ENCODE data around the gene DENND1A. TPM values are rescaled to one million over a fixed set of nuclear protein-coding genes. Genes with fewer than 3 reads are reported as not detected.

DENND1A gene
- total RNA-seq, 1 donor from 2014 or later, result 12.7 TPM

DNA sequence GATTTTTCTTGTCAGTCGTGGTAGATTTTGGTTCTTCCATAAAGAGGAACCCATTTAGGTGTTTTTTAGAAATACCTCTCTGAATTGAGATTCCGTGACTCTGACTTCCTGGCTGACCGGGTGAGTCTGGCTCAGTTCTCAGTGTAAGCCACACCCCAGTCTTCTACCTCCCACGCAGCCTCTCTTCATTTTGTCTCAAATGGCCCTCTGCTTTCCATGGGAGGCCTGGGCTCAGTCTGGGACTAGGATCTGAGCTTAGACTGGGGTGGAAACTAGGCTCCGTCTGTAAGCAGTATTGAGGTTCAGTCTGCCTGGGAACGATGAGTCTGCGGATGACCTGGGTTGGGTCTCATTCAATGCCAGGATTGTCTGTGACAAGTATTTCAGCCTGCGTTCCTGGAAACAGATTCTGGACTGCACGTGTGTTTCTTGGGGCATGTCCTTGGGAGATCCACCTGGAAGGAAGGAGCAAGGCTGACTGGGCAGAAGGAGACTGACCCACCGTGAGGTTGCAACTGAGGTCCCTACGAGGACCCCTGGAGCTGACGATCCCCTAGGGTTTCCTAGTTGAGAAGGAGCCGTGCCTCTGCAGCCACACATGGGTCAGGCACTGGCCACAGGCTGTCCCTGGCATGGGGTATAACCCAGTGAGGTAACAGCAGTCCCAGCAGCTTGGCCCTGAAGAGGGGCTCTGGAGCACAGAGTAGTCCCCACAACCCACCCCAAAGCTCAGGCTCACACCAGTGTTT lies 586.3 kb downstream of the DENND1A start:
- Histone ChIP-seq H3K4me2 (ENCODE audit: low read length) (no peak overlapping the region), H2AFZ (ENCODE audit: low read depth, low read length) (peak overlapping the region; percentile 48)

DNA sequence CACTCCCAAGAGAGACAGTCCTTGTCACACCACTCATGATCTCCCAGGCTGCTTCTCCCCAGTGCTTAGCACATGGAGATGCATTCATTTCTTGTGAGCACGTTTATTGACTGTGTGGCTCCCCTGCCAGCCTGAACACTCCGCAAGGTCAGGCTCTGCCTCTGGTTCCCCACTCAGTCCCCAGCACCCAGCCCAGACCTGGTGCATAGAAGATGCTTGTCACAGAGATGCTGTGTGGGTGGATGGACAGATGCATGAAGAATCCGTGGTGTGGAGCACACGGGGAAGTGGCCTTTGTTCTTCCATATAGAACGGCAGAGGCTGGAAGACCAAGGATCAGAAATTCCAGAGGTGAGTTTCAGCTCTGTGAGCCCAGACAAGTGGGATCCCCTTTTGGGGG lies 587.7 kb downstream of the DENND1A start:
- H4K20me1 ChIP-seq (ENCODE audit: insufficient read depth, low read length), result no peaks in the 10 kb centered on the region
- Mint-ChIP-seq H3K9me3 (ENCODE audit: unreplicated experiment) (no peaks in the 10 kb centered on the region), H3K4me1 (ENCODE audit: low read depth, unreplicated experiment) (peaks cover 13% of the 10 kb centered on the region), H3K4me3 (ENCODE audit: unreplicated experiment) (no peak overlapping the region), H3K27ac (ENCODE audit: unreplicated experiment) (no peak overlapping the region), H3K36me3 (ENCODE audit: low read depth, unreplicated experiment) (no peaks in the 10 kb centered on the region), H3K27me3 (ENCODE audit: low read depth, unreplicated experiment) (peaks cover 3% of the 10 kb centered on the region)
- H2AFZ ChIP-seq (ENCODE audit: low read depth, low read length), result no peak overlapping the region
- H3K4me3 ChIP-seq (ENCODE audit: insufficient read depth, low read depth, low read length), result no peak overlapping the region
- H3K79me2 ChIP-seq (ENCODE audit: insufficient read depth, low read length), result no peaks in the 10 kb centered on the region
- H3K4me2 ChIP-seq (ENCODE audit: low read length), result no peak overlapping the region
- peaks cover 8% of the 10 kb centered on the region for H3K4me1 ChIP-seq (ENCODE audit: insufficient read depth, low read length)
- no peaks in the 10 kb centered on the region for H3K27me3 ChIP-seq (ENCODE audit: insufficient read depth, low read length)
- no peak for DNase-seq (ENCODE audit: low read depth)
- no peak overlapping the region for H3K9ac ChIP-seq (ENCODE audit: low read length)
- no peak for TF ChIP-seq EZH2 (IDR thresholded peaks at IDR 0.05; ENCODE audit: insufficient read depth, low read length)
- TF ChIP-seq, protein P1, sequence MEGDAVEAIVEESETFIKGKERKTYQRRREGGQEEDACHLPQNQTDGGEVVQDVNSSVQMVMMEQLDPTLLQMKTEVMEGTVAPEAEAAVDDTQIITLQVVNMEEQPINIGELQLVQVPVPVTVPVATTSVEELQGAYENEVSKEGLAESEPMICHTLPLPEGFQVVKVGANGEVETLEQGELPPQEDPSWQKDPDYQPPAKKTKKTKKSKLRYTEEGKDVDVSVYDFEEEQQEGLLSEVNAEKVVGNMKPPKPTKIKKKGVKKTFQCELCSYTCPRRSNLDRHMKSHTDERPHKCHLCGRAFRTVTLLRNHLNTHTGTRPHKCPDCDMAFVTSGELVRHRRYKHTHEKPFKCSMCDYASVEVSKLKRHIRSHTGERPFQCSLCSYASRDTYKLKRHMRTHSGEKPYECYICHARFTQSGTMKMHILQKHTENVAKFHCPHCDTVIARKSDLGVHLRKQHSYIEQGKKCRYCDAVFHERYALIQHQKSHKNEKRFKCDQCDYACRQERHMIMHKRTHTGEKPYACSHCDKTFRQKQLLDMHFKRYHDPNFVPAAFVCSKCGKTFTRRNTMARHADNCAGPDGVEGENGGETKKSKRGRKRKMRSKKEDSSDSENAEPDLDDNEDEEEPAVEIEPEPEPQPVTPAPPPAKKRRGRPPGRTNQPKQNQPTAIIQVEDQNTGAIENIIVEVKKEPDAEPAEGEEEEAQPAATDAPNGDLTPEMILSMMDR (IDR thresholded peaks at IDR 0.05; ENCODE audit: insufficient read depth, low read depth, low read length), result no peak
- no peaks in the 10 kb centered on the region for H3K9me3 ChIP-seq (ENCODE audit: insufficient read depth, low read depth, low read length)
- no peaks in the 10 kb centered on the region for H3K36me3 ChIP-seq (ENCODE audit: insufficient read depth, low read length)
- FAIRE-seq, result no peak
- H3K27ac ChIP-seq (ENCODE audit: low read depth, low read length), result no peak overlapping the region

More for the DNA sequence above, 586.3 kb downstream of the DENND1A start:
- Histone ChIP-seq H3K79me2 (ENCODE audit: insufficient read depth, low read length) (no peaks in the 10 kb centered on the region), H3K9me3 (ENCODE audit: insufficient read depth, low read depth, low read length) (no peaks in the 10 kb centered on the region), H4K20me1 (ENCODE audit: insufficient read depth, low read length) (no peaks in the 10 kb centered on the region), H3K4me1 (ENCODE audit: insufficient read depth, low read length) (peaks cover 8% of the 10 kb centered on the region), H3K27me3 (ENCODE audit: insufficient read depth, low read length) (peaks cover 3% of the 10 kb centered on the region), H3K9ac (ENCODE audit: low read length) (no peak overlapping the region), H3K4me3 (ENCODE audit: insufficient read depth, low read depth, low read length) (no peak overlapping the region), H3K27ac (ENCODE audit: low read depth, low read length) (no peak overlapping the region), H3K36me3 (ENCODE audit: insufficient read depth, low read length) (no peaks in the 10 kb centered on the region)
- Mint-ChIP-seq H3K9me3 (ENCODE audit: unreplicated experiment) (no peaks in the 10 kb centered on the region), H3K36me3 (ENCODE audit: low read depth, unreplicated experiment) (no peaks in the 10 kb centered on the region), H3K27ac (ENCODE audit: unreplicated experiment) (no peak overlapping the region), H3K4me1 (ENCODE audit: low read depth, unreplicated experiment) (peaks cover 13% of the 10 kb centered on the region), H3K4me3 (ENCODE audit: unreplicated experiment) (no peak overlapping the region), H3K27me3 (ENCODE audit: low read depth, unreplicated experiment) (peaks cover 3% of the 10 kb centered on the region)
- FAIRE-seq, result no peak
- peak; percentile 23 for DNase-seq (ENCODE audit: low read depth)
- TF ChIP-seq, protein P1 (IDR thresholded peaks at IDR 0.05; ENCODE audit: insufficient read depth, low read depth, low read length), result no peak
- TF ChIP-seq EZH2 (IDR thresholded peaks at IDR 0.05; ENCODE audit: insufficient read depth, low read length), result no peak

DNA sequence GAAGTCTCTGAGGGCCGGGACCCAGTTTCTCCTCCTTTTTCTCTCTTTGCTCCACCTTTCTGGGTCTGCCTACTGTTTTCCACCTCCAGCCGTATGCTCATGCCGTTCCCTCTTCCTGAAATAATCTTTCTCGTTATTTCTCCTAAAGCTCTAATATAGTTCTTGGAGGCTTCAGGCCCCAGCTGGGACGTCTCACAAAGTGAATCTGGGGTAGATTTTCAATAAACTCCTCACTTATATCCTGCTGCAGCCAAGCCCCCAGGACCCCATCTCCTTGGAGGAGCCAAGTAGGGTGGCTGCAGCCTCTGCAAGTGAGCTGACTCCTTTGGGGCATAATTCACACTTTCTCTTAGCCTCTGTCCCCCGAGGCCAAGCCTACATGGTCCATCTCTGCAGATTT lies 588.1 kb downstream of the DENND1A start:
- Histone ChIP-seq H3K27ac (ENCODE audit: low read depth, low read length) (no peak overlapping the region), H3K4me1 (ENCODE audit: insufficient read depth, low read length) (peaks cover 8% of the 10 kb centered on the region), H4K20me1 (ENCODE audit: insufficient read depth, low read length) (no peaks in the 10 kb centered on the region), H3K4me3 (ENCODE audit: insufficient read depth, low read depth, low read length) (no peak overlapping the region), H2AFZ (ENCODE audit: low read depth, low read length) (no peak overlapping the region), H3K79me2 (ENCODE audit: insufficient read depth, low read length) (no peaks in the 10 kb centered on the region), H3K27me3 (ENCODE audit: insufficient read depth, low read length) (no peaks in the 10 kb centered on the region), H3K9me3 (ENCODE audit: insufficient read depth, low read depth, low read length) (no peaks in the 10 kb centered on the region), H3K4me2 (ENCODE audit: low read length) (no peak overlapping the region), H3K9ac (ENCODE audit: low read length) (no peak overlapping the region), H3K36me3 (ENCODE audit: insufficient read depth, low read length) (no peaks in the 10 kb centered on the region)
- no peaks in the 10 kb centered on the region for H3K36me3 Mint-ChIP-seq (ENCODE audit: low read depth, unreplicated experiment)
- no peaks in the 10 kb centered on the region for H3K9me3 Mint-ChIP-seq (ENCODE audit: unreplicated experiment)
- no peak for FAIRE-seq
- peaks cover 3% of the 10 kb centered on the region for H3K27me3 Mint-ChIP-seq (ENCODE audit: low read depth, unreplicated experiment)
- no peak for DNase-seq (ENCODE audit: low read depth)
- peaks cover 13% of the 10 kb centered on the region for H3K4me1 Mint-ChIP-seq (ENCODE audit: low read depth, unreplicated experiment)
- no peak for TF ChIP-seq EZH2 (IDR thresholded peaks at IDR 0.05; ENCODE audit: insufficient read depth, low read length)
- TF ChIP-seq, protein P1 (IDR thresholded peaks at IDR 0.05; ENCODE audit: insufficient read depth, low read depth, low read length), result no peak
- no peak overlapping the region for H3K27ac Mint-ChIP-seq (ENCODE audit: unreplicated experiment)
- H3K4me3 Mint-ChIP-seq (ENCODE audit: unreplicated experiment), result no peak overlapping the region

All from astrocyte (in vitro differentiated cells and primary cell).